ENCODE results near the gene RASSF10.

GRCh38 chr11:12983336-12983735 lies 25.8 kb upstream of the RASSF10 start:
- no peak for TF ChIP-seq CTCF (IDR thresholded peaks at IDR 0.05)
- no peak for TF ChIP-seq EZH2 (IDR thresholded peaks at IDR 0.05)

Measured in neural progenitor cell (in vitro differentiated cells).